Measurements from ENCODE around the gene MYH11. TPM values are rescaled to one million over a fixed set of nuclear protein-coding genes. Genes with fewer than 3 reads are reported as not detected.

MYH11 gene
- total RNA-seq, 6 experiments from 2014 or later: 1.5 to 3.9 (median 2.7) TPM

GRCh38 chr16:15746332-15746731, 110.5 kb downstream of the MYH11 start:
- TF ChIP-seq CTCF (IDR thresholded peaks at IDR 0.05) (no peak), POLR2A (IDR thresholded peaks at IDR 0.05) (no peak)
- Histone ChIP-seq H3K9me3 (no peaks in the 10 kb centered on the region), H3K27me3 (no peaks in the 10 kb centered on the region), H3K4me3 (no peak overlapping the region), H3K36me3 (no peaks in the 10 kb centered on the region), H3K4me1 (no peaks in the 10 kb centered on the region), H3K27ac (no peak overlapping the region)
- intact Hi-C loops (cut with DNase I): no loop called here
- DNase-seq (no peak), ATAC-seq (no peak)
- WGBS (ENCODE audit: insufficient coverage, low coverage, low lambda C conversion rate, missing lambda C conversion rate): 76% methylated on average over 2 of the region's 6 CpGs

GRCh38 chr16:15743657-15744056, 113.2 kb downstream of the MYH11 start:
- ATAC-seq (no peak), DNase-seq (no peak)
- H3K4me1 ChIP-seq: no peaks in the 10 kb centered on the region
- intact Hi-C loops (cut with DNase I): no loop called here
- WGBS (ENCODE audit: insufficient coverage, low coverage, low lambda C conversion rate, missing lambda C conversion rate): 100% methylated on average over 1 of the region's 1 CpG
- H3K9me3 ChIP-seq: no peaks in the 10 kb centered on the region
- H3K36me3 ChIP-seq: no peaks in the 10 kb centered on the region
- H3K27ac ChIP-seq: no peak overlapping the region
- no peaks in the 10 kb centered on the region for H3K27me3 ChIP-seq
- TF ChIP-seq POLR2A (IDR thresholded peaks at IDR 0.05) (no peak), CTCF (IDR thresholded peaks at IDR 0.05) (no peak)
- H3K4me3 ChIP-seq: no peak overlapping the region

GRCh38 chr16:15742716-15743115, 114.1 kb downstream of the MYH11 start:
- no peak overlapping the region for H3K4me3 ChIP-seq
- no peak for TF ChIP-seq CTCF (IDR thresholded peaks at IDR 0.05)
- TF ChIP-seq POLR2A (IDR thresholded peaks at IDR 0.05): no peak
- H3K36me3 ChIP-seq: no peaks in the 10 kb centered on the region
- H3K27me3 ChIP-seq: no peaks in the 10 kb centered on the region
- DNase-seq (no peak), ATAC-seq (no peak)
- WGBS (ENCODE audit: insufficient coverage, low coverage, low lambda C conversion rate, missing lambda C conversion rate): 71% methylated on average over 2 of the region's 2 CpGs
- H3K4me1 ChIP-seq: no peaks in the 10 kb centered on the region
- no peak overlapping the region for H3K27ac ChIP-seq
- intact Hi-C loops (cut with DNase I): no loop called here
- no peaks in the 10 kb centered on the region for H3K9me3 ChIP-seq

- intact Hi-C loops (cut with DNase I): no loop called here
- Histone ChIP-seq H3K4me1 (no peaks in the 10 kb centered on the region), H3K36me3 (no peaks in the 10 kb centered on the region), H3K27ac (no peak overlapping the region), H3K9me3 (no peaks in the 10 kb centered on the region), H3K27me3 (no peaks in the 10 kb centered on the region), H3K4me3 (no peak overlapping the region)
- TF ChIP-seq POLR2A (IDR thresholded peaks at IDR 0.05): no peak
- no peak for TF ChIP-seq CTCF (IDR thresholded peaks at IDR 0.05)
- ATAC-seq (no peak), DNase-seq (no peak)
- WGBS (ENCODE audit: insufficient coverage, low coverage, low lambda C conversion rate, missing lambda C conversion rate): 88% methylated on average over 11 of the region's 13 CpGs
These were observed 115.5 kb downstream of the MYH11 start for GRCh38 chr16:15741207-15741871.
